ENCODE results near the gene GAPDH.
"Not testable (repeated sequence)": the region's sequence is repeated elsewhere in the genome, so short reads cannot be mapped to it uniquely, and the experiment has no call there.

Gene GAPDH

DNA sequence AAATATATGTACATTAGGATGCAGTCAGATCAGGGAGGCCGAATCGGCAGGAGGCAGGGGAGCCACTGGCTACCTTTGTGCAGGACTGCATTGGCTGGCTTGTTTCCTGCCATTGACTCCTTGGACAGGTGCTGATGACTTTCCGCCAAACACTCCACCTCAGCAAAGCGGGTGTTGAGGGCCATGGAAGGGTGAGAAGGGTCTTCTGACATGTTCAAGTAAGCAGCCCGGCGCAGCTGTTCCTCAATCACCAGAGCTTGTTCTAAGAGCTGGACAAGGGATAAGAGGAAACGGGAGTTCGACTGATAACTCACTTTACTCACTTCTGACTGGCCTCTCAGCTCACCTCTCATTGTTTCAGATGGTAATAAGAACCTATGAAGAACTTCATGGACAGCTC lies 38.7 kb downstream of the GAPDH start:
- ChIA-PET CTCF (interaction anchor here (0.7 to 2.1 kb wide), 5 partner anchors 10 to 71 kb away, joined by 3 to 6 read pairs (median 4); no protein-coding TSS in a partner anchor), POLR2A (no interaction called here)
- DNase-seq (ENCODE audit: extremely low spot score), result no peak
- TF ChIP-seq, protein P1, sequence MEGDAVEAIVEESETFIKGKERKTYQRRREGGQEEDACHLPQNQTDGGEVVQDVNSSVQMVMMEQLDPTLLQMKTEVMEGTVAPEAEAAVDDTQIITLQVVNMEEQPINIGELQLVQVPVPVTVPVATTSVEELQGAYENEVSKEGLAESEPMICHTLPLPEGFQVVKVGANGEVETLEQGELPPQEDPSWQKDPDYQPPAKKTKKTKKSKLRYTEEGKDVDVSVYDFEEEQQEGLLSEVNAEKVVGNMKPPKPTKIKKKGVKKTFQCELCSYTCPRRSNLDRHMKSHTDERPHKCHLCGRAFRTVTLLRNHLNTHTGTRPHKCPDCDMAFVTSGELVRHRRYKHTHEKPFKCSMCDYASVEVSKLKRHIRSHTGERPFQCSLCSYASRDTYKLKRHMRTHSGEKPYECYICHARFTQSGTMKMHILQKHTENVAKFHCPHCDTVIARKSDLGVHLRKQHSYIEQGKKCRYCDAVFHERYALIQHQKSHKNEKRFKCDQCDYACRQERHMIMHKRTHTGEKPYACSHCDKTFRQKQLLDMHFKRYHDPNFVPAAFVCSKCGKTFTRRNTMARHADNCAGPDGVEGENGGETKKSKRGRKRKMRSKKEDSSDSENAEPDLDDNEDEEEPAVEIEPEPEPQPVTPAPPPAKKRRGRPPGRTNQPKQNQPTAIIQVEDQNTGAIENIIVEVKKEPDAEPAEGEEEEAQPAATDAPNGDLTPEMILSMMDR (IDR thresholded peaks at IDR 0.05; ENCODE audit: control extremely low read depth, extremely low read depth, low read depth, missing control alignments), result no peak

DNA sequence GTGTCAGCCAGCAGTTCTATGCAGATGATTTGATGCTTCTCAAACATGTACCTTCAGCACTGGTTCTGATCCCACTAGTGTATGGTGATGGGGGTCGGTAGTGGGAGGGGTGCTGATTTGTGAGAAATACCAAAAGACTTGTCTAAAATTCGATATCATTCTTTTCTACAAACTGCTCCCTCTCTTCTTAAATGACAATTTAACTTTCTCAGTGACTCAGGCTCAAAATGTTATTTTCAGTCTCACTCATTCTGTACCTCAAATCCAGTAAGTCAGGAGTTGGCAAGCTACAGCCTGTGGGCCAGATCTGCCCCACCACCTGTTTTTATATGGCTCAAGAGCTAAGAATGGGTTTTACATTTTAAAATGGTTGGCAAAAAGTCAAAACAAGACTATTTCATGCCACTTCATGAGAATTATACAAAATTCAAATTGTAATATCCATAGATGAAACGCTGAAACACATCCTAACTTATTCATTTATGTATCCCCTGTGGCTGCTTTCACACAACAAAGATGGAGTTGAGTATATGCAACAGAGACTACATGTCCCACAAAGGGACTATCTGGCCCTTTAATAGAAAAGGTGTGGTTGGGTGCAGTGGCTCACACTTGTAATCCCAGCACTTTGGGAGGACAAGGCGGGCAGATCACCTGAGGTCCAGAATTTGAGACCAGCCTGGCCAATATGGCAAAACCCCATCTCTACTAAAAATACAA lies 40.4 kb downstream of the GAPDH start:
- ChIA-PET POLR2A (interaction anchor here (0.6 kb wide), 1 partner anchor 16 kb away, joined by 5 read pairs; no protein-coding TSS in a partner anchor), CTCF (interaction anchor here (0.9 kb wide), 1 partner anchor 20 kb away, joined by 4 read pairs; no protein-coding TSS in a partner anchor)
- no peak for DNase-seq (ENCODE audit: extremely low spot score)
- TF ChIP-seq, protein P1 (IDR thresholded peaks at IDR 0.05; ENCODE audit: control extremely low read depth, extremely low read depth, low read depth, missing control alignments), result no peak

DNA sequence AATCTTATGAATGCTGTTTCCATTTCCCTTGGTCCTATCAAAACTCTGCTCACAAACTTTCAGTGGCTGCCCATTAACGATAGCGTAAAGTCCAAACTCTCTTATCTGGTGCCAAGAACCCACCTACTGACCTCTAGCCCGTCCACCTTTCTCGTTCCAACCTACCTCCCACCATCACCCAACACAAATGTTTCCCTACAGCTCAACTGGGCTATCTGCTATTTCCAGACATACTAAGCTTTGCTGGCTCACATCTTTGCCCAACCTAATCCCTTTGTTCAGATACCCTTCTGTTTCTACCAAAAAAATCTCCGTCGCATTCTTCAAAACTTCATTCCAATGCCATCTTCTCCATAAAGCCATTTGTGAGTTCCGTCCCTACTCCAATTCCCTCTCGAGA lies 41.3 kb downstream of the GAPDH start:
- ChIA-PET POLR2A (interaction anchor here (0.6 kb wide), 1 partner anchor 40 kb away, joined by 3 read pairs; no protein-coding TSS in a partner anchor), CTCF (interaction anchor here (1.2 to 1.6 kb wide), 2 partner anchors 12 kb away, joined by 5 to 6 read pairs; no protein-coding TSS in a partner anchor)
- TF ChIP-seq, protein P1 (IDR thresholded peaks at IDR 0.05; ENCODE audit: control extremely low read depth, extremely low read depth, low read depth, missing control alignments), result no peak
- no peak for DNase-seq (ENCODE audit: extremely low spot score)

DNA sequence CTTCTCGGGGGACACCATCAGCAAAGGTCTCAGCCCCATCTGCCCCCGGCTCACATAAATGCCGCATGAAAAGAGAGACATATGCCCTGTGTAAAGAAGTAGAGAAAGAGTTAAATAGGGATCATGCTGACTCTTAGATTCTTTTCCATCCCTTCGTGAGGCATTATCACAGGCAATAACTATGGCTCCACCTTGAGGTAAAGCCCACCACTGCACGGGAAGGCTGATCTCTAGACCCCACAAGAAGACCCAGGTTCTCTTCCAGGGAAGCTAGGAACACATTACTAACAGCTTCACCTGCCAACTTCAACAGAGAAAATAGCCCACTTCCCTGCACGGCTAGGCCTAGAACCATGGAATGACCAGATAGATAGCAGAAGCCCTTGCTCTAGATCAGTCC lies 47.9 kb downstream of the GAPDH start:
- CTCF ChIA-PET, result interaction anchor here (1.1 to 2.1 kb wide), 4 partner anchors 9 to 19 kb away, joined by 3 to 6 read pairs (median 4); no protein-coding TSS in a partner anchor
- POLR2A ChIA-PET, result interaction anchor here (1.6 kb wide), 1 partner anchor 15 kb away, joined by 3 read pairs; no protein-coding TSS in a partner anchor
- no peak for DNase-seq (ENCODE audit: extremely low spot score)
- TF ChIP-seq, protein P1 (IDR thresholded peaks at IDR 0.05; ENCODE audit: control extremely low read depth, extremely low read depth, low read depth, missing control alignments), result peak; percentile 13

DNA sequence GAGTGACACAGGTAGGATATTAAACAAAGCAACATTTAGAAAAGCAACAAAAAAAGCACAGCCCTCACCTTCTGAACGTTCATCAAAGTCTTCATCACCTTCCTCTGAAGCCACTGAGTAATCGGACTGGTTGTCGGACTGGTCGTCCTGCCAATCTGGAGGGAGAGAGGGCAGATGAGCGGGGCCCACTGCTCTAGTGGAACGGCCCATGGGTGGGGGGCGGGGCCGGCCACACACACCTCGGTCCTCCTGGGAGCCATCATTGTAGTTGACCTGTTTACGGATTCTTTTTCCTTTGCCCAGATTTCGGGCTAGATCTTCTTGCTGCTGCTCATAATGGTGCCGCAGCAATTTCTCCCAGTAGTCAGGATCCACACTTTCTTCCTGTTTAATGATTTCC lies 48.6 kb downstream of the GAPDH start:
- ChIA-PET POLR2A (interaction anchor here (1.6 kb wide), 1 partner anchor 14 kb away, joined by 3 read pairs; no protein-coding TSS in a partner anchor), CTCF (interaction anchor here (0.7 to 2.1 kb wide), 4 partner anchors 10 to 30 kb away, joined by 3 to 6 read pairs (median 4); no protein-coding TSS in a partner anchor)
- no peak for DNase-seq (ENCODE audit: extremely low spot score)
- TF ChIP-seq, protein P1 (IDR thresholded peaks at IDR 0.05; ENCODE audit: control extremely low read depth, extremely low read depth, low read depth, missing control alignments), result no peak

DNA sequence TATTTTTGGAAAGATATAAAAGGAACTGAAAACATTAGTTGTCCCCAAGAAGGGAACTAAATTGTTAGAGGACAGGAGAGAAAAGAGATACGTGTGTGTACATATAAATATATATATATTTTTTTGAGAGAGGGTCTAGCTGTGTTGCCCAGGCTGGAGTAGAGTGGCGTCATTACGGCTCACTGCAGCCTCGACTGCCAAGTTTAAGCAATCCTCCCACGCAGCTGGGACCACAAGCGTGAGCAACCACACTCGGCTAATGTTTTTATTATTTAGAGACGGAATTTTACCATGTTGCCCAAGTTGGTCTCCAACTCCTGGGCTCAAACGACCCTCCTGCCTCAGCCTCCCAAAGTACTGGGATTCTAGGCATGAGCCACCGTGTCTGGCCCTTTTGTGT lies 50.0 kb downstream of the GAPDH start:
- ChIA-PET POLR2A (no interaction called here), CTCF (interaction anchor here (1.0 to 2.4 kb wide), 4 partner anchors 13 to 182 kb away, joined by 3 to 9 read pairs (median 4); no protein-coding TSS in a partner anchor)
- TF ChIP-seq, protein P1 (IDR thresholded peaks at IDR 0.05; ENCODE audit: control extremely low read depth, extremely low read depth, low read depth, missing control alignments), result no peak
- DNase-seq (ENCODE audit: extremely low spot score), result no peak

DNA sequence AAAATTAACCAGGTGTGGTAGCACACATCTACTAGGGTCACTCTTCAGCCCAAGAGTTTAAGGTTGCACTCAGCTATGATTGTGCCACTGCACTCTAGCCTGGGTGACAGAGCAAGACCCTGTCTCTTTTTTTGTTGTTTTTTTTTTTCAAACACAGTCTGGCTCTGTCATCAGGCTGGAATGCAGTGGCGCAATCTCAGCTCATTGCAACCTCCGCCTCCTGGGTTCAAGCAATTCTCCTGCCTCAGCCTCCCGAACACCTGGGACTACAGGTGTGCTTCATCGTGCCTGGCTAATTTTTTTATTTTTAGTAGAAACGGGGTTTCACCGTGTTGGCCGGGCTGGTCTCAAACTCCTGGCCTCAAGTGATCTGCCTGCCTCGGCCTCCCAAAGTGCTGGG lies 52.3 kb downstream of the GAPDH start:
- ChIA-PET CTCF (interaction anchor here (1.3 to 2.6 kb wide), 4 partner anchors 10 to 16 kb away, joined by 4 to 9 read pairs (median 6); no protein-coding TSS in a partner anchor), POLR2A (interaction anchor here (0.6 kb wide), 1 partner anchor 10 kb away, joined by 4 read pairs; no protein-coding TSS in a partner anchor)
- not testable (repeated sequence) for DNase-seq (ENCODE audit: extremely low spot score)
